ENCODE results near the gene MYO16. TPM values are rescaled to one million over a fixed set of nuclear protein-coding genes. Genes with fewer than 3 reads are reported as not detected.

Gene MYO16
- total RNA-seq, 1 experiment from 2014 or later = not detected

GRCh38 chr13:108967371-108967770 lies 338.0 kb downstream of the MYO16 start:
- no peak for DNase-seq
- no peak overlapping the region for H3K9ac ChIP-seq (ENCODE audit: extremely low read depth, insufficient read length, low read length)
- no peak overlapping the region for H3K4ac ChIP-seq (ENCODE audit: low read depth, low read length)
- no peaks in the 10 kb centered on the region for H3K23me2 ChIP-seq (ENCODE audit: insufficient read length, low read depth, low read length, poor library complexity, severe bottlenecking)
- no peaks in the 10 kb centered on the region for H3K79me2 ChIP-seq (ENCODE audit: insufficient read depth, low read length)
- Mint-ChIP-seq H3K9me3 (no peaks in the 10 kb centered on the region), H3K4me1 (no peaks in the 10 kb centered on the region), H3K36me3 (ENCODE audit: insufficient read depth in 1 of 3, low read depth in 3 of 3) (no peaks in the 10 kb centered on the region), H3K27me3 (ENCODE audit: low read depth) (no peaks in the 10 kb centered on the region), H3K27ac (no peak overlapping the region), H3K4me3 (no peak overlapping the region)
- WGBS (ENCODE audit: extremely low coverage, insufficient read length, low lambda C conversion rate) = no CpG with 5 or more reads among the region's 6 CpGs
- no peak overlapping the region for H2BK12ac ChIP-seq (ENCODE audit: insufficient read length, low read depth, low read length)
- no peaks in the 10 kb centered on the region for H4K20me1 ChIP-seq (ENCODE audit: control insufficient read depth, insufficient read depth, insufficient read length)
- no peak overlapping the region for H3T11ph ChIP-seq (ENCODE audit: low read length)
- TF ChIP-seq CTCF (conservative IDR thresholded peaks at IDR 0.05) = no peak
- no peak overlapping the region for H2AFZ ChIP-seq (ENCODE audit: low read length)
- H4K8ac ChIP-seq (replicated peaks; ENCODE audit: insufficient read length, low read depth, low read length) = no peak overlapping the region
- H3K27me3 ChIP-seq (ENCODE audit: insufficient read depth, low read length) = no peaks in the 10 kb centered on the region
- no peaks in the 10 kb centered on the region for H3K4me1 ChIP-seq (ENCODE audit: insufficient read depth, low read length)
- H3K9me3 ChIP-seq (ENCODE audit: control insufficient read depth, low read depth, low read length) = no peaks in the 10 kb centered on the region
- no peak overlapping the region for H3K4me2 ChIP-seq (ENCODE audit: insufficient read depth, insufficient read length, low read length)
- no peak overlapping the region for H2BK5ac ChIP-seq (ENCODE audit: insufficient read length, low read length)
- no peak overlapping the region for H3K14ac ChIP-seq (ENCODE audit: insufficient read depth, low read length)
- no peak overlapping the region for H2BK15ac ChIP-seq (ENCODE audit: low read depth, low read length)
- H3K27ac ChIP-seq (ENCODE audit: insufficient read length, low read depth, low read length) = no peak overlapping the region
- no peak overlapping the region for H2BK20ac ChIP-seq (ENCODE audit: low read depth, low read length, poor library complexity, severe bottlenecking)
- H2AK5ac ChIP-seq (ENCODE audit: insufficient read length, low read length) = no peak overlapping the region
- no peak overlapping the region for H3K23ac ChIP-seq (ENCODE audit: insufficient read length, low read depth, low read length)
- no peak overlapping the region for H3K56ac ChIP-seq (ENCODE audit: insufficient read length, low read depth, low read length)
- no peak overlapping the region for H4K5ac ChIP-seq (ENCODE audit: insufficient read length, low read depth, low read length)
- no peak overlapping the region for H3K18ac ChIP-seq (ENCODE audit: insufficient read length, low read depth, low read length)
- no peaks in the 10 kb centered on the region for H3K79me1 ChIP-seq (ENCODE audit: insufficient read depth, low read depth, low read length, poor library complexity, severe bottlenecking)
- no peak overlapping the region for H2BK120ac ChIP-seq (ENCODE audit: low read depth, low read length, poor library complexity, severe bottlenecking)
- no peak overlapping the region for H4K91ac ChIP-seq (ENCODE audit: insufficient read length, low read depth, low read length)
